ENCODE measurements around the gene LTB4R2. TPM values are rescaled to one million over a fixed set of nuclear protein-coding genes. Genes with fewer than 3 reads are reported as not detected.

The LTB4R2 gene
- total RNA-seq, 4 donors from 2014 or later = 2.4 to 5.0 (median 3.4) TPM

DNA sequence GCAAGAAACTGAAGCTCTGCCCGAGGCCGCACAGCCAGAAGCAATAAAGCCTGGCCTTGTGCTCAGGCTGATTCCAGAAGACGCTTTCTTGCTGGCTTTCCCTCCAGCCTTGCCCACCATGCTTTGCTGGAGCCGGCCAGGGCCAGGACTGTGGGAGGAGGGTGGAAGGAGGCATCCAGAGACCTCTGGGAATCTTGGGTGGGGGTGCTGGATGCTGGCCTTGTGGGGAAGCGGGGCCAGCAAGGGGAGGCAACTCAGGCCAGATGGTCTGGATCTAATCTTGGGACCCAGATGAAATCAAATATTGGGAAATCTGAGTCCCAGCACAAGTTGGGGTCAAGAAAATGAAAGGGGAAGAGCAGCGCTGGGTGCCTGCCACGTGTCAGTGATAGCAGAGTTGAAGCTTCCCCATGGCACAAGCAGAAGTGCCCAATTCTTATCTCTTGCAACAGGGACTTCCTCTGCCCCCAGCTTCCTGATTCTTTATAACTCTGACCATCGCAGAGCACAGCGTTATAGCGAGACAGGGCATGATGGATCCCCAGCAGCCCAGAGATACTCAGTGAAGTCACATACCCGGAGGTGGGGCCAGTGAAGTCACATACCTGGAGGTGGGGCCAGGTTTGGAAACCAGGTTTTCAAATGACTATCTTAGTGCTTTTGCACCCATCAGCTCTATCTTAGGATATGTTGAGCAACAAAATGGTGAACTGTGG, 32.2 kb upstream of the LTB4R2 start:
- no peak overlapping the region for H3K27ac ChIP-seq
- no peaks in the 10 kb centered on the region for H3K27me3 ChIP-seq
- H3K4me1 ChIP-seq = no peaks in the 10 kb centered on the region
- no peak for TF ChIP-seq POLR2AphosphoS5 (IDR thresholded peaks at IDR 0.05)
- TF ChIP-seq POLR2A (IDR thresholded peaks at IDR 0.05) = no peak
- no peak for TF ChIP-seq CTCF (IDR thresholded peaks at IDR 0.05)
- no peak for TF ChIP-seq EP300 (IDR thresholded peaks at IDR 0.05)
- peak; percentile 16 for ATAC-seq
- H3K9me3 ChIP-seq = no peaks in the 10 kb centered on the region
- no peaks in the 10 kb centered on the region for H3K36me3 ChIP-seq
- no peak overlapping the region for H3K4me3 ChIP-seq
- WGBS, 2 donors (ENCODE audit: low coverage in 1 of 2) = 86 to 90% methylated on average over 6 to 8 of the region's 11 CpGs

DNA sequence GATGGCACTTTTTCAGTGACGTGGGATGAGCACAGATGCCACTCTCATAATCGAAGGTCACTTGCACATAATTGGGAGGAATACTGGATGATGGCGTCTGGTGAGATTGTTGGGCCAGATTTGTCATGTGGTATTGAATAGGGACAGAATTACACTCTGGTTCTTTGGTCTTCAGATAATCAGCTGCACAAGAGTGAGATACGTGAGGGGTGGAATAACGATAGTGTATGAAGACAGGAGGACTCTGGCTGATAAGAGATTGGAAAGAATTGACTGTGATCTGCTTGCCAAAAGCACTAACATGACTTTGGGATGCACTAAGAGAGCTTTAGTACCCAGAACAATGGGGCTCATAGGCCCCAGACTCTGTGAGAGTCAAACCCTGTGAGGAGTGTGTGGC, 31.5 kb upstream of the LTB4R2 start:
- no peak overlapping the region for H3K4me3 ChIP-seq
- TF ChIP-seq EP300 (IDR thresholded peaks at IDR 0.05) (no peak), POLR2A (IDR thresholded peaks at IDR 0.05) (no peak), POLR2AphosphoS5 (IDR thresholded peaks at IDR 0.05) (no peak), CTCF (IDR thresholded peaks at IDR 0.05) (no peak)
- no peaks in the 10 kb centered on the region for H3K36me3 ChIP-seq
- no peaks in the 10 kb centered on the region for H3K4me1 ChIP-seq
- no peaks in the 10 kb centered on the region for H3K27me3 ChIP-seq
- H3K27ac ChIP-seq = no peak overlapping the region
- ATAC-seq = no peak
- H3K9me3 ChIP-seq = no peaks in the 10 kb centered on the region
- 80 to 92% methylated on average over 5 of the region's 5 CpGs for whole genome bisulfite sequencing, 2 donors (ENCODE audit: low coverage in 1 of 2)

DNA sequence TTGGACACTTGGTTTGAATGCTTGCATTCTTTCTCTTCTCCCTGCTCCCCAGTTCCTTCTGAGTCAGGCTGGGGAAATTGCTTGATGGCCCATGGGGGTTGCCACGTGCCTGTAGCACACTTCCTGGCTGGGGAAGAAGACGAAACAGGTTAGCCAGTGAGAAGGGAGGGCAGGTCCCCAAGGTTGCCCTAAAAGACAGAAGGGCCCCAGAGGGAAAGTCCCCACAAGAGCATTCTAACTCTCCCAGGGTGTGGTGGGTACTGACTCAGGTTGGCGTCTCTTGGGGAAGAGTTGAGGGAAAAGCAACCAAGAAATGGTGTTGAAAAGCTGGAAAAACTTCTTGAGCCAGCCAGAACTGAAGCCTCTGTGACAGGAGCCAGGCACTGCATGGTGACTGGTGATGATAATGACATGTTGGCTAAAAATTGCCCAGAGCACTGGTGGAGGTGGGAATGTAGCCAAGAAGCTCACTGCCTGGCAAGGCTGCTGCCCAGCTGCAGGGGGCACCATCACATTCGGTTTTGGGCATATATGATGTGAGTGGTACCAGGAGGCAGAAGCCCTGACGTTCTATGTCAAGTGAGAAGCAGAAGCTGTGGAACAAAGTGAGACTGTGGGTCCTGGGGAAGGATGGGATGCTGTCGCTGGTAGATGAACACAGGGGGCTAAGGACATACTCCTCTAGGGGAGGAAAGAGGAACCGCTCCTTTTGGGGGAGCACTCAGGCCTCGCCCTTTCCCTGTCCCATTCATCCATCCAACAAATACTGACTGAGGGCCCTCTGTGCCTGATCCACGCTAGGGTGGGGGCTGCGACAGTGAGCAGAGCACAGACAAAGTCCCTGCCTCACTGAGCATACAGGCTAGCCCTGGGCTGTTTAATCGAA, 30.4 kb upstream of the LTB4R2 start:
- Histone ChIP-seq H3K36me3 (no peaks in the 10 kb centered on the region), H3K27ac (no peak overlapping the region), H3K4me1 (no peaks in the 10 kb centered on the region), H3K4me3 (no peak overlapping the region), H3K27me3 (no peaks in the 10 kb centered on the region), H3K9me3 (no peaks in the 10 kb centered on the region)
- 59 to 87% methylated on average over 5 to 6 of the region's 11 CpGs for WGBS, 2 donors (ENCODE audit: low coverage in 1 of 2)
- ATAC-seq = no peak
- TF ChIP-seq CTCF (IDR thresholded peaks at IDR 0.05) (no peak), EP300 (IDR thresholded peaks at IDR 0.05) (no peak), POLR2A (IDR thresholded peaks at IDR 0.05) (no peak), POLR2AphosphoS5 (IDR thresholded peaks at IDR 0.05) (no peak)

- no peaks in the 10 kb centered on the region for H3K36me3 ChIP-seq
- no peaks in the 10 kb centered on the region for H3K4me1 ChIP-seq
- no peaks in the 10 kb centered on the region for H3K9me3 ChIP-seq
- no peak overlapping the region for H3K27ac ChIP-seq
- no peak for ATAC-seq
- 82 to 100% methylated on average over 1 to 3 of the region's 6 CpGs for WGBS, 2 donors (ENCODE audit: low coverage in 1 of 2)
- H3K27me3 ChIP-seq = no peaks in the 10 kb centered on the region
- TF ChIP-seq POLR2A (IDR thresholded peaks at IDR 0.05) = no peak
- TF ChIP-seq EP300 (IDR thresholded peaks at IDR 0.05) = no peak
- no peak for TF ChIP-seq POLR2AphosphoS5 (IDR thresholded peaks at IDR 0.05)
- TF ChIP-seq CTCF (IDR thresholded peaks at IDR 0.05) = no peak
- H3K4me3 ChIP-seq = no peak overlapping the region
Observed at GRCh38 chr14:24280797-24281460, 29.0 kb upstream of the LTB4R2 start.

All from gastroesophageal sphincter (tissue), 4 donors.